D721Med (cell line): ENCODE measurements around the gene MINDY4.

Experiments used
- DNase-seq: peaks from one replicate; pipeline ENCODE4 v3.0.0; 2011; ENCODE audit warnings: low spot score; ENCODE audit not compliant: insufficient read length
- FAIRE-seq: peaks from 2 replicates; lab custom pipeline; 2011; peaks lifted over from hg19 to GRCh38; lab: Jason Lieb, UNC
- CTCF ChIP-seq: IDR thresholded peaks from 2 replicates; pipeline ENCODE4 v1.5.1; 2012; ENCODE audit warnings: mild to moderate bottlenecking, control low read depth; ENCODE audit not compliant: insufficient read depth; ENCODE audit errors: missing control alignments

MINDY4 gene

GRCh38 chr7:30733691-30734090, 37.5 kb upstream of the MINDY4 start:
- FAIRE-seq (no peak), DNase-seq (no peak)
- TF ChIP-seq CTCF = no peak

GRCh38 chr7:30734497-30734896, 36.7 kb upstream of the MINDY4 start:
- no peak for TF ChIP-seq CTCF
- no peak for DNase-seq
- no peak for FAIRE-seq

GRCh38 chr7:30735631-30736030, 35.6 kb upstream of the MINDY4 start:
- DNase-seq = peak; percentile 88
- no peak for FAIRE-seq
- no peak for TF ChIP-seq CTCF

GRCh38 chr7:30736291-30736690, 34.9 kb upstream of the MINDY4 start:
- TF ChIP-seq CTCF = no peak
- DNase-seq (no peak), FAIRE-seq (no peak)

GRCh38 chr7:30738026-30738915, 32.9 kb upstream of the MINDY4 start:
- no peak for TF ChIP-seq CTCF

GRCh38 chr7:30739691-30740090, 31.5 kb upstream of the MINDY4 start:
- FAIRE-seq = no peak
- no peak for TF ChIP-seq CTCF
- no peak for DNase-seq

More at GRCh38 chr7:30738026-30738915, 32.9 kb upstream of the MINDY4 start:
- FAIRE-seq (no peak), DNase-seq (no peak)
